ENCODE results near the gene AP5S1.

AP5S1 gene

DNA sequence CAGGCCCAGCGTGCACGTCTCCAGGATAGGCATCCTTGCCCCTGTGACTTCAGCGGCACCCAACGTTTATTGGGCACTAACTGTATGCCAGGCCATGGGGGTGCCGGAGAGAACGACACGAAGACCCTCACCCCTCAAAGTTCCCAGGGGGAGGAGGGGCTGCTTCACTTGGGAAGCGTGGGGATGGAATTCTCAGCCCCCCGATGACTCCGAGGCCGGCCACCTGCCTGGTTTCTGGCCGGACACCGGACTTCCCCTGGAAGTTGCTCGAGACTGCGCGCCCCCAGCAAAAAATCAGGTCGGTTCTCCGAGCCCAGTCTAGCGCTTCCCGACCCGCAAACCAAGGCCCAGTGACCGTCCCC, 26.0 kb downstream of the AP5S1 start:
- Histone ChIP-seq H3K9me3 (no peaks in the 10 kb centered on the region), H3K4me3 (ENCODE audit: low read depth, low read length) (peak overlapping the region; percentile 91), H3K4me1 (peaks cover 5% of the 10 kb centered on the region; the same call in 1 of the 2 replicates), H3K27me3 (no peaks in the 10 kb centered on the region), H3K36me3 (no peaks in the 10 kb centered on the region)
- TF ChIP-seq, protein P1, sequence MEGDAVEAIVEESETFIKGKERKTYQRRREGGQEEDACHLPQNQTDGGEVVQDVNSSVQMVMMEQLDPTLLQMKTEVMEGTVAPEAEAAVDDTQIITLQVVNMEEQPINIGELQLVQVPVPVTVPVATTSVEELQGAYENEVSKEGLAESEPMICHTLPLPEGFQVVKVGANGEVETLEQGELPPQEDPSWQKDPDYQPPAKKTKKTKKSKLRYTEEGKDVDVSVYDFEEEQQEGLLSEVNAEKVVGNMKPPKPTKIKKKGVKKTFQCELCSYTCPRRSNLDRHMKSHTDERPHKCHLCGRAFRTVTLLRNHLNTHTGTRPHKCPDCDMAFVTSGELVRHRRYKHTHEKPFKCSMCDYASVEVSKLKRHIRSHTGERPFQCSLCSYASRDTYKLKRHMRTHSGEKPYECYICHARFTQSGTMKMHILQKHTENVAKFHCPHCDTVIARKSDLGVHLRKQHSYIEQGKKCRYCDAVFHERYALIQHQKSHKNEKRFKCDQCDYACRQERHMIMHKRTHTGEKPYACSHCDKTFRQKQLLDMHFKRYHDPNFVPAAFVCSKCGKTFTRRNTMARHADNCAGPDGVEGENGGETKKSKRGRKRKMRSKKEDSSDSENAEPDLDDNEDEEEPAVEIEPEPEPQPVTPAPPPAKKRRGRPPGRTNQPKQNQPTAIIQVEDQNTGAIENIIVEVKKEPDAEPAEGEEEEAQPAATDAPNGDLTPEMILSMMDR (IDR thresholded peaks at IDR 0.05; ENCODE audit: low read depth, low read length), result no peak
- DNase-seq, result no peak

DNA sequence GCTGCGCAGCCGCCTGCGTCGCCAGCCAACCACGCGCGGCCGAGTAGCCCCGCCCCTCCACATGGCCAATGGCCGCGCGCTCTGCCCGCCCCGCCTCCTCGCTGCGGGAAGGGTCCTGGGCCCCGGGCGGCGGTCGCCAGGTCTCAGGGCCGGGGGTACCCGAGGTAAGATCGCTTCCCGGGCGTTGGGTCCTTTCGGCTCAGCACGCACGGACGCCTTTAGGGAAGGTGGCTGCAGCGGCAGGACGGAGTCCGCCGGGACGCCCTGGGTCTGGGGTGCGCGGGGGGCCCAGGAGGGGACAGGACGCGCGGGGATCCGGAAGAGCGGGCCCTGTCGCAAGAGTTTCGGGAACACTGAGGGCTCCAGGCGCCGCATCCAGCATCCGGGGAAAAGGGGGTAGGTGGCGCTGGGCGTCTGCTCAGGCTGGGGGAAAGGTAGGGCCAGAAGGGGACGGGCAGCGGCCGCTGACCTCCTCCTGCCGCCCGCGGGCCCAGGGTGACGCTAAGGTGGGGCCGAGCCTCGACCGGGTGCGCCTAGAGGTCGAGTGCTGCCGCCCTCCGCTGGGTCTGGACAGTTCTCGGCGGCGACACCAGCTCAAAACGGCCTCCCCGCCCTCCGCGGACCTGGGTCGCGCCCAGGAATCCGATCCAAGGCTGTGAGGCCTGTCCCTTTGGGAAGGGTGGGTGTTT, 26.5 kb downstream of the AP5S1 start, which contains the start of gene MAVS:
TSS of gene MAVS (plus strand) at position 95 of the 689 bp plus-strand sequence. CDS start 7,791 bp downstream, outside the sequence.
- peaks cover 5% of the 10 kb centered on the region; the same call in 1 of the 2 replicates for H3K4me1 ChIP-seq
- DNase-seq, result peak; percentile 96
- peak within 1 kb of the TSS; percentile 91 for H3K4me3 ChIP-seq (ENCODE audit: low read depth, low read length)
- H3K9me3 ChIP-seq, result no peaks in the 10 kb centered on the region
- no peaks in the 10 kb centered on the region for H3K27me3 ChIP-seq
- H3K36me3 ChIP-seq, result no peaks in the 10 kb centered on the region
- TF ChIP-seq, protein P1 (IDR thresholded peaks at IDR 0.05; ENCODE audit: low read depth, low read length), result no peak

DNA sequence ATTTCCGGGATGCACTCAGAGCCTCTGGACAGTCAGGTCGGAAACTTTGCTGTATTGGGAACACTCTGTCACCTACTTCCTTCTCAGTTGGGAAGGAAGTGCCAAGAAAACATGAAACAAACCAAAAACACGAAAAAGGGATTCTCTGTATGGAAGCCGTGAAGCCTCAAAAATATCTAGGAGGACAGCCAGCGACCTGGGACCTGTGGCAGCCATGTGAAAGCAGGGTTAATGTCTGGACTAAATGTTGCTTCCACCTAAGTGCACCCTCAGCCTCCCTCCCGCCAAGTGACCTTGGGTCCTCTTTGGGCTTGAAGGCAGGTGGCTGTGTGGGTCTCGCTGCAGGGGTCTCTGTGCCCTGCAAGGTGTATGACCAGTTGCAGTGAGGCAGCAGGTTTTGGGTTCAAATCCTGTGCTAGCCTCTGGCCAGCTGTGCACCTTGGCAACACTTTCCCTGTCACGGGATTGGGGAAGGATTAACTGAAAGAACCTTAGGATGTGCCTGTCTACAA, 27.1 kb downstream of the AP5S1 start:
- DNase-seq, result no peak
- TF ChIP-seq, protein P1 (IDR thresholded peaks at IDR 0.05; ENCODE audit: low read depth, low read length), result no peak
- no peaks in the 10 kb centered on the region for H3K27me3 ChIP-seq

DNA sequence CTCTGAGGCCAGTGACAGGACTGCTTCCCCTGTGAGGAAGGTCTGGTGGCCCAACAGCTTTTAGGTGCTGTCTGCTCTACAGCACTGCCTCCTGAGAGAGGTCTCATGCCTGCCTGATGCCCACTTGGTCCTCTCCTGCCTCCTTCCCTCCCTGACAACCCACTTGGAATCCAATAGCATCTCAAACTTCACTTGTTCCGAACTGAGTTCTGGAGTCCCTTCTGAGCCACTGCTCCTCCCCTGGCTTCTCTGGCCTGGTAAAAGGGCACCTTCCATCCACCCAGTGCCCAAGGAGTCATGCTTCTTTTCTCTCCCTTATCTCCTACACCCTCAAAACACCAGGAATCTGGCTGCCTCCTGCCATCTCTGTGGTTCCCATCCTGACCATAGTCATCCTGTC, 28.2 kb downstream of the AP5S1 start:
- Histone ChIP-seq H3K9me3 (no peaks in the 10 kb centered on the region), H3K4me3 (ENCODE audit: low read depth, low read length) (no peak overlapping the region), H3K27me3 (no peaks in the 10 kb centered on the region), H3K4me1 (peaks cover 3% of the 10 kb centered on the region; the same call in 1 of the 2 replicates), H3K36me3 (no peaks in the 10 kb centered on the region)
- TF ChIP-seq, protein P1 (IDR thresholded peaks at IDR 0.05; ENCODE audit: low read depth, low read length), result no peak
- DNase-seq, result no peak

More for the DNA sequence above, 27.1 kb downstream of the AP5S1 start:
- H3K4me3 ChIP-seq (ENCODE audit: low read depth, low read length), result peak overlapping the region; percentile 91
- H3K36me3 ChIP-seq, result no peaks in the 10 kb centered on the region
- H3K9me3 ChIP-seq, result no peaks in the 10 kb centered on the region
- H3K4me1 ChIP-seq, result peaks cover 5% of the 10 kb centered on the region; the same call in 1 of the 2 replicates

DNA sequence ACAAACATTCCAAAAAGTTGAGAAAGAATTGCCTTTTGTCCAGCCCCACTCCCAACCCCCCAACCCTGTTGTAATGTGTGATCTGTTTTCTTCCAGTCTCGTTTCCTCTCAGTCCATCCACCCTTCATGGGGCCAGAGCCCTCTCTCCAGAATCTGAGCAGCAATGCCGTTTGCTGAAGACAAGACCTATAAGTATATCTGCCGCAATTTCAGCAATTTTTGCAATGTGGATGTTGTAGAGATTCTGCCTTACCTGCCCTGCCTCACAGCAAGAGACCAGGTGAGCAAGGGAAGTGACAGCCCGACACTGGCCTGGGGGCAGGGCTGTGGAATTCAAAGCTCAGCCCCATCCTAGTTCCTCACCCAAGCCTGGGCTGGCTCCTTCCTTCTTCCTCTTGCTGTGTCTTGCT, 34.1 kb downstream of the AP5S1 start:
- Histone ChIP-seq H3K9me3 (no peaks in the 10 kb centered on the region), H3K27me3 (no peaks in the 10 kb centered on the region), H3K4me3 (ENCODE audit: low read depth, low read length) (no peak overlapping the region), H3K36me3 (peaks cover 23% of the 10 kb centered on the region), H3K4me1 (no peaks in the 10 kb centered on the region)
- TF ChIP-seq, protein P1 (IDR thresholded peaks at IDR 0.05; ENCODE audit: low read depth, low read length), result no peak
- DNase-seq, result no peak

DNA sequence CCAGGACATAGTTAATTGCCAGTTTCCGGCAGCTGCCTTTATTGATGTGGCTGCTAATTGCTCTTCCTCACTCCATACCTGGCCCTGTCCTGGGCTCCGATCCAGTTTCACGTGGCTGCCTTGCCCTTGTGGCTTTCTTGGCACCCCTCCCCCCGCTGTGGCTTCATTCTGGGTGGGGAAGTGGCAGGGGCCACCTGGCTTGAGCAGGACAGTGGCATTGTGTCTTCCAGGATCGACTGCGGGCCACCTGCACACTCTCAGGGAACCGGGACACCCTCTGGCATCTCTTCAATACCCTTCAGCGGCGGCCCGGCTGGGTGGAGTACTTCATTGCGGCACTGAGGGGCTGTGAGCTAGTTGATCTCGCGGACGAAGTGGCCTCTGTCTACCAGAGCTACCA, 37.1 kb downstream of the AP5S1 start:
- Histone ChIP-seq H3K9me3 (no peaks in the 10 kb centered on the region), H3K27me3 (no peaks in the 10 kb centered on the region), H3K36me3 (peaks cover 42% of the 10 kb centered on the region), H3K4me3 (ENCODE audit: low read depth, low read length) (no peak overlapping the region), H3K4me1 (no peaks in the 10 kb centered on the region)
- DNase-seq, result no peak
- TF ChIP-seq, protein P1 (IDR thresholded peaks at IDR 0.05; ENCODE audit: low read depth, low read length), result no peak

Data from BE2C (cell line).